Activated T-cell treated with anti-CD3 and anti-CD28 coated beads, Interleukin-2, amount 50 U/mL, for 4 hours (primary cell): ENCODE data around the gene OXT. TPM values are rescaled to one million over a fixed set of nuclear protein-coding genes. Genes with fewer than 3 reads are reported as not detected.
"Not testable (repeated sequence)": the region's sequence is repeated elsewhere in the genome, so short reads cannot be mapped to it uniquely, and the experiment has no call there.

Experiments
- ATAC-seq, 2 donors: fragments of 200-7000 bp; cut with Tn5 transposase; one replicate each; pipeline ENCODE4 v1.10.0; 2021
- DNase-seq: peaks from one replicate; pipeline ENCODE4 v3.0.0-alpha.2; 2020
- H3K27me3 Mint-ChIP-seq: one replicate; pipeline ENCODE4 v1.8.0; 2021; ENCODE audit warnings: low read depth, mixed read lengths
- H3K36me3 Mint-ChIP-seq: one replicate; pipeline ENCODE4 v1.8.0; 2022; ENCODE audit warnings: mixed read lengths; ENCODE audit not compliant: insufficient read depth
- H3K4me1 Mint-ChIP-seq: one replicate; pipeline ENCODE4 v1.8.0; 2021; ENCODE audit warnings: low read depth, mixed read lengths
- H3K4me3 Mint-ChIP-seq: one replicate; pipeline ENCODE4 v1.8.0; 2021; ENCODE audit warnings: mild to moderate bottlenecking, moderate library complexity, mixed read lengths
- H3K9me3 Mint-ChIP-seq: one replicate; pipeline ENCODE4 v1.8.0; 2021; ENCODE audit warnings: mixed read lengths
- total RNA-seq, 3 donors: library from RNA; stranded (reverse); gene quantifications; one replicate each; pipeline ENCODE4 v1.2.1, GENCODE V29; 2021

The OXT gene
- total RNA-seq, 3 donors from 2014 or later = 0.60 TPM; not detected in 2

GRCh38 chr20:3106185-3106584, 34.8 kb downstream of the OXT start:
- no peaks in the 10 kb centered on the region for H3K9me3 Mint-ChIP-seq
- peaks cover 16% of the 10 kb centered on the region for H3K4me1 Mint-ChIP-seq
- H3K27me3 Mint-ChIP-seq = no peaks in the 10 kb centered on the region
- no peak overlapping the region for H3K4me3 Mint-ChIP-seq
- ATAC-seq (no peak), DNase-seq (no peak)
- peaks cover 7% of the 10 kb centered on the region for H3K36me3 Mint-ChIP-seq

DNA sequence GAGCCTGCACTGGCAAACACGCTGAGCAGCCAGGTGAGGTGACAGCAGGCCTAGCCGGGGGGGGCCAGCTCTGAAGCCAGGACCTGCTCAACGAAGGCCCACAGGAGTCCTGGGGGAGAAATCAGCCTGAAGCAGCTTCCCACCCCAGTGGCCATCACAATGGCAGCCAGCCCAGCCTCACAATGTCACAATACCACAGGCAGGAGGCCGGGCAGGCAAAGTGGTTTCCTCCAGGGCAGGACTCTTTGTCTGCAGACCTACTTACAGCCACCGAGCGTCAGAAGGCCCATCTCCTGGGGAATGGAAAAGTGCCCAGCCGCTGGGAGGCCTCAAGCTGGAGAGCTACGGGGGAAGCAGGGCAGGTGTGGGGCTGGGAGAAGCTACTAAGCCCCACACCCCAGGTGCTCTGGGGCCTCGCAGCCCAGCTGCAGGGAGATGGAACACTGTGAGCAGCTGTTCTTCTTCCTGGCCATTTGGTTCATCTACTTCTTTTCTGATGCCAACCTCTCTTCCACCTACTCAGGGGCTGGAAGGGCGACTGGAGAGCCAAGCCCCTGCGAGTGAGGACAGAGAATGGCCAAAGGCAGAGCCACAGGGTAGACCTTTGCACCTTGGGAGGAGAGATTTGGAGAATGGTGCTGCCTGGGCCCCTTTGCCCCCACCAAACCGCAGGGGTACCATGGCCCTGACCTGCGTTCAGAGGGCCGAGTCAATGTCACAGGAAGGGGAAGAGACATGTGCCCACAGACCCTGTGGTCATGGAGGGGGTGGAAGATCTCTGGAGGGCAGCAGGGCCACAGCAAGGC, 35.4 kb downstream of the OXT start:
- DNase-seq = no peak
- H3K36me3 Mint-ChIP-seq = peaks cover 12% of the 10 kb centered on the region
- H3K4me3 Mint-ChIP-seq = no peak overlapping the region
- H3K27me3 Mint-ChIP-seq = no peaks in the 10 kb centered on the region
- H3K4me1 Mint-ChIP-seq = peaks cover 12% of the 10 kb centered on the region
- no peak for ATAC-seq
- H3K9me3 Mint-ChIP-seq = no peaks in the 10 kb centered on the region

DNA sequence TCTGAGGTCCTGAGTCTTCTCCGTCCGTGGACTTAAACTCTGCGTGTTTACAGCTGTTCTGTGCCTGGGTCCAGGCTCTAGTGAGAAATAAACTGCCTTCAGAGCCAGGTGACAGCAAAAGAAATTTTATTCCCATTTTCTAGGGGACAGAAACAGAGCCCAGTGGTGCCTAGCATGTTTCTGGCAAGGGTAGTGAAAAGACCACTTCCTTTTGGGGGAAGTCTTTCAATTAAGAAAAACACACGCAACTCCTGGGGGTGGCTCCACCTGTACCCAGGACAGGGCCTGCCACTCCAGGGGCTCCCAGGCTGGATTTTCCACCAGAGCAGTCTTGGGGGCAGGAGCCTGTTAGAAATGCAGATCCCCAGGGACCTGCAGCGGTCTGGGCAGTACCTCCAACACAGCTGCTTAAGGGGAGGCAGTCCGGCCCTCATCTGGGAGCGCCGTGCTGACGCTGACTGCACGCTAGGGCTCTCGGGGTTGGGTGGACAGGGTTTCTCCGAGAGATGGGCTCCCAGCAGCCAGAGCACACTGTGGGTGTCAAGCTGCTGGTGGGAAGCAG, 36.1 kb downstream of the OXT start:
- Mint-ChIP-seq H3K27me3 (no peaks in the 10 kb centered on the region), H3K4me3 (no peak overlapping the region), H3K36me3 (peaks cover 12% of the 10 kb centered on the region), H3K4me1 (peaks cover 5% of the 10 kb centered on the region), H3K9me3 (no peaks in the 10 kb centered on the region)
- no peak for ATAC-seq
- no peak for DNase-seq

- Mint-ChIP-seq H3K4me3 (no peak overlapping the region), H3K36me3 (peaks cover 20% of the 10 kb centered on the region), H3K9me3 (no peaks in the 10 kb centered on the region), H3K4me1 (peaks cover 2% of the 10 kb centered on the region), H3K27me3 (no peaks in the 10 kb centered on the region)
- DNase-seq (no peak), ATAC-seq (no peak)
Observed at GRCh38 chr20:3109350-3110302, 38.2 kb downstream of the OXT start.

DNA sequence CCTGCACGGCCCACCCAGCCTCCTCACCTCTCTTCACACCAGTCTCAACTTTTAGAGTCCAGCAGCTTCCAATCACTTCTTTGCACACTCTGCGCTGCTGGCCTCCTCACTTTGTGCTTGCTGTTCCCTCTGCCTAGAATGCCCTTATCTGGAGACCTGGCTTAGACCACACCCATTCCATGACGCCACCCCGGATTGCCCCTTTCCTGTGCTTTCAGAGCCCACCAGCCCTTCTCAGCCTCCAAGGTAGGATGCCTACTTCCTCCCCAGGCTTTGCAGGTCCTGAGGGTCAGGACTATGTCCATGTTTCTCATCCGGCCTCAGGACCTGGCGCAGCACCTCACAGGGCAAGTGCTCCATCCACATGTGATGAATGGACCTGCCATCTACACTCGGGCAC, 40.1 kb downstream of the OXT start:
- H3K27me3 Mint-ChIP-seq = no peaks in the 10 kb centered on the region
- no peaks in the 10 kb centered on the region for H3K9me3 Mint-ChIP-seq
- ATAC-seq (no peak), DNase-seq (no peak)
- peaks cover 8% of the 10 kb centered on the region for H3K4me1 Mint-ChIP-seq
- peaks cover 23% of the 10 kb centered on the region for H3K36me3 Mint-ChIP-seq
- H3K4me3 Mint-ChIP-seq = no peak overlapping the region

DNA sequence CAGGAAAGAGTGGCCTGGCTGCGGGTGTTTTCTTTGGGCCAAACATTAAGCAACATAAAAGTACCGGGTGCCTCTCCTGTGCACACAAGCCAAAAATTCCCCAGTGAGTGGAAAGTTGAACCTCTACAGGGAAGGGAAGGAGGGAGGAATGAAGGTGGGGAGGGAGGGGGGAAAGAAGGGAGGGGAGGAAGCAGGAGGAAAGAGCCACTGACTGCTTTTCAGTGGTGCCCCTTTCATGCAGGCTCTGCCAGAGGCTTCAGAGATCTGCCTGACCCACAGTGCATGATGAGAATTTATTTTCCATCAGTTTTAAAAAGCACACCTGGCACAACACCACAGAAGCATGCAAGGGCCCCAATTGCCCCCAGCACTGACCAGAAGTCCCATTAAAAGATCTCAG, 40.6 kb downstream of the OXT start:
- Mint-ChIP-seq H3K4me3 (no peak overlapping the region), H3K27me3 (no peaks in the 10 kb centered on the region), H3K36me3 (peaks cover 22% of the 10 kb centered on the region), H3K9me3 (no peaks in the 10 kb centered on the region), H3K4me1 (peaks cover 8% of the 10 kb centered on the region)
- ATAC-seq (no peak), DNase-seq (no peak)

GRCh38 chr20:3115190-3116107, 44.0 kb downstream of the OXT start:
- H3K4me1 Mint-ChIP-seq = peaks cover 20% of the 10 kb centered on the region

GRCh38 chr20:3116341-3116740, 44.9 kb downstream of the OXT start:
- DNase-seq (no peak), ATAC-seq (no peak)
- H3K36me3 Mint-ChIP-seq = peaks cover 24% of the 10 kb centered on the region
- peaks cover 29% of the 10 kb centered on the region for H3K4me1 Mint-ChIP-seq
- H3K4me3 Mint-ChIP-seq = no peak overlapping the region
- no peaks in the 10 kb centered on the region for H3K9me3 Mint-ChIP-seq
- no peaks in the 10 kb centered on the region for H3K27me3 Mint-ChIP-seq

More at GRCh38 chr20:3115190-3116107, 44.0 kb downstream of the OXT start:
- no peaks in the 10 kb centered on the region for H3K9me3 Mint-ChIP-seq
- ATAC-seq (no peak), DNase-seq (no peak)
- no peak overlapping the region for H3K4me3 Mint-ChIP-seq
- no peaks in the 10 kb centered on the region for H3K27me3 Mint-ChIP-seq
- peaks cover 21% of the 10 kb centered on the region for H3K36me3 Mint-ChIP-seq

DNA sequence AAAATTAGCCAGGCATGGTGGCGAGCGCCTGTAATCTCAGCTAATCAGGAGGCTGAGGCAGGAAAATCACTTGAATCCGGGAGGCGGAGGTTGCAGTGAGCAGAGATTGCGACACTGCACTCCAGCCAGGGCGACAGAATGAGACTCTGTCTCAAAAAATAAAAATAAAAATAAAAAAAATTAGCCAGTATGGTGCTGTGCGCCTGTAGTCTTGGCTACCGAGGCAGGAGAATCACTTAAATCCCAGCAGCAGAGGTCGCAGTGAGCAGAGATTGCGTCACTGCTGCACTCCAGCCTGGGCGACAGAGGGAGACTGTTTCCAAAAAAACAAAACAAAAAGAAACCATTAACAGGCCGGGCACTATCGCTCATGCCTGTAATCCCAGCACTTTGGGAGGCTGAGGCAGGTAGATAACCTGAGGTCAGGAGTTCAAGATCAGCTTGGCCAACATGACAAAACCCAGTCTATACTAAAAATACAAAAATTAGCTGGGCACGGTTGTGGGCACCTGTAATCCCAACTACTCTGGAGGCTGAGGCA, 46.5 kb downstream of the OXT start:
- peaks cover 29% of the 10 kb centered on the region for H3K36me3 Mint-ChIP-seq
- DNase-seq = peak; percentile 31
- H3K4me3 Mint-ChIP-seq = not testable (repeated sequence)

GRCh38 chr20:3119044-3119443, 47.6 kb downstream of the OXT start:
- H3K36me3 Mint-ChIP-seq = peaks cover 24% of the 10 kb centered on the region
- no peak for ATAC-seq

More for the DNA sequence above, 46.5 kb downstream of the OXT start:
- not testable (repeated sequence) for H3K27me3 Mint-ChIP-seq, H3K9me3 Mint-ChIP-seq
- H3K4me1 Mint-ChIP-seq = peaks cover 45% of the 10 kb centered on the region
- ATAC-seq = peak; percentile 49 to 66

GRCh38 chr20:3121271-3121911, 50.0 kb downstream of the OXT start:
- peak overlapping the region; percentile 42 for H3K4me3 Mint-ChIP-seq
- ATAC-seq (peak in 1 of 2 donors; percentile 31), DNase-seq (no peak)
- H3K36me3 Mint-ChIP-seq = peaks cover 20% of the 10 kb centered on the region
- H3K4me1 Mint-ChIP-seq = peaks cover 44% of the 10 kb centered on the region
- H3K9me3 Mint-ChIP-seq = no peaks in the 10 kb centered on the region
- H3K27me3 Mint-ChIP-seq = no peaks in the 10 kb centered on the region

More at GRCh38 chr20:3119044-3119443, 47.6 kb downstream of the OXT start:
- Mint-ChIP-seq H3K9me3 (no peaks in the 10 kb centered on the region), H3K4me1 (peaks cover 51% of the 10 kb centered on the region), H3K4me3 (no peak overlapping the region), H3K27me3 (no peaks in the 10 kb centered on the region)
- DNase-seq = no peak
